Measurements from ENCODE around the gene SEC16B.

DNA sequence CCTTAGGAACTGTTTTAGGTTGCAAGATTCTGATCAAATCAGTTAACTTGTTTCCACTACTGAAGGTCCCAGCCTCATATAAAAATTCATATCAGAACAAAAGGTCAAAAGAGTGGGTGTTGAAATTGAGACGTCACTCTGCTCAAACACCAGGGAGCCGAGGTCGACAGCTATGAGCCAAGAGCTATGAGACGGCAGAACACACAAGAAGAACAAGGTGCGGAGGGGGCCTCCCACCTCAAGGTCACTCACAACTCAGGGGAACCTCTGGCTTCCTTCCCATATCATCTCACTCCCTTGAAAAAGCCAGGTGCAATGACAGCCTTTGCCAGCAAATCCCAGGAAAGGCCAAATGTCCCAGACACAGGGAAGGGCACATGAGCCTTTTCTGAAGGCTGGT is 749 bp downstream of the SEC16B start:
- TF ChIP-seq, protein P1, sequence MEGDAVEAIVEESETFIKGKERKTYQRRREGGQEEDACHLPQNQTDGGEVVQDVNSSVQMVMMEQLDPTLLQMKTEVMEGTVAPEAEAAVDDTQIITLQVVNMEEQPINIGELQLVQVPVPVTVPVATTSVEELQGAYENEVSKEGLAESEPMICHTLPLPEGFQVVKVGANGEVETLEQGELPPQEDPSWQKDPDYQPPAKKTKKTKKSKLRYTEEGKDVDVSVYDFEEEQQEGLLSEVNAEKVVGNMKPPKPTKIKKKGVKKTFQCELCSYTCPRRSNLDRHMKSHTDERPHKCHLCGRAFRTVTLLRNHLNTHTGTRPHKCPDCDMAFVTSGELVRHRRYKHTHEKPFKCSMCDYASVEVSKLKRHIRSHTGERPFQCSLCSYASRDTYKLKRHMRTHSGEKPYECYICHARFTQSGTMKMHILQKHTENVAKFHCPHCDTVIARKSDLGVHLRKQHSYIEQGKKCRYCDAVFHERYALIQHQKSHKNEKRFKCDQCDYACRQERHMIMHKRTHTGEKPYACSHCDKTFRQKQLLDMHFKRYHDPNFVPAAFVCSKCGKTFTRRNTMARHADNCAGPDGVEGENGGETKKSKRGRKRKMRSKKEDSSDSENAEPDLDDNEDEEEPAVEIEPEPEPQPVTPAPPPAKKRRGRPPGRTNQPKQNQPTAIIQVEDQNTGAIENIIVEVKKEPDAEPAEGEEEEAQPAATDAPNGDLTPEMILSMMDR (IDR thresholded peaks at IDR 0.05 in 8 of 11, conservative IDR thresholded peaks at IDR 0.05 in 3 of 11), result no peak
- TF ChIP-seq POLR2AphosphoS5 (IDR thresholded peaks at IDR 0.05), result no peak
